Endodermal cell (in vitro differentiated cells): Measurements from ENCODE around the gene ARFRP1. TPM values are rescaled to one million over a fixed set of nuclear protein-coding genes. Genes with fewer than 3 reads are reported as not detected.

Source experiments
- DNase-seq: peaks from one replicate; pipeline ENCODE4 v3.0.0-alpha.2; 2017
- H3K27ac ChIP-seq: 2 replicates; pipeline ENCODE4 v1.5.1; 2013; ENCODE audit warnings: mild to moderate bottlenecking, low read depth, low read length, moderate library complexity
- H3K27me3 ChIP-seq: 2 replicates; pipeline ENCODE4 v1.6.1; 2013; ENCODE audit warnings: mild to moderate bottlenecking, low read length, moderate library complexity; ENCODE audit not compliant: insufficient read depth, control insufficient read depth, poor library complexity, severe bottlenecking
- H3K36me3 ChIP-seq: 2 replicates; pipeline ENCODE4 v1.7.0; 2013; ENCODE audit warnings: mild to moderate bottlenecking, low read length, moderate library complexity; ENCODE audit not compliant: control insufficient read depth, insufficient read depth
- H3K4me1 ChIP-seq: one replicate; pipeline ENCODE4 v1.7.0; 2013; ENCODE audit warnings: low read length; ENCODE audit not compliant: control insufficient read depth, insufficient read depth
- H3K4me3 ChIP-seq: 2 replicates; pipeline ENCODE4 v1.5.1; 2013; ENCODE audit warnings: mild to moderate bottlenecking, low read length, moderate library complexity
- H3K9ac ChIP-seq: 2 replicates; pipeline ENCODE4 v1.6.1; 2013; ENCODE audit warnings: mild to moderate bottlenecking, low read length, moderate library complexity; ENCODE audit not compliant: poor library complexity, severe bottlenecking; ENCODE audit errors: extremely low read depth
- H3K9me3 ChIP-seq: 2 replicates; pipeline ENCODE4 v1.6.1; 2013; ENCODE audit warnings: mild to moderate bottlenecking, low read length, moderate library complexity; ENCODE audit not compliant: control insufficient read depth
- H3K27ac Mint-ChIP-seq: 2 replicates; pipeline ENCODE4 v1.8.0; 2020; ENCODE audit warnings: mixed read lengths
- H3K27me3 Mint-ChIP-seq: 2 replicates; pipeline ENCODE4 v1.8.0; 2021; ENCODE audit warnings: mild to moderate bottlenecking, mixed read lengths; ENCODE audit not compliant: insufficient read depth
- H3K36me3 Mint-ChIP-seq: 2 replicates; pipeline ENCODE4 v1.8.0; 2020; ENCODE audit warnings: low read depth, mixed read lengths
- H3K4me1 Mint-ChIP-seq: 2 replicates; pipeline ENCODE4 v1.8.0; 2020; ENCODE audit warnings: mixed read lengths
- H3K4me3 Mint-ChIP-seq: 2 replicates; pipeline ENCODE4 v1.8.0; 2020; ENCODE audit warnings: mild to moderate bottlenecking, moderate library complexity, mixed read lengths
- H3K9me3 Mint-ChIP-seq: 2 replicates; pipeline ENCODE4 v1.8.0; 2020; ENCODE audit warnings: mild to moderate bottlenecking, mixed read lengths
- WGBS, 2 experiments: methylation state at CpG; one replicate each; pipeline versions ENCODE4 v1.1.5 to v1.1.7; 2013; ENCODE audit warnings: missing lambda C conversion rate in 2 of 2, mixed read lengths in 1 of 2; ENCODE audit not compliant: insufficient coverage in 1 of 2, insufficient read length in 1 of 2; 5-methylcytosine and 5-hydroxymethylcytosine counted together
- total RNA-seq, 2 donors: library from RNA; stranded (reverse); fragmentation: NEBNext Ultra II Directional in 1 of 2; extraction: Animal tissue kit (Norgen Biotek cat#: 25700) in 1 of 2; gene quantifications; 2 replicates in 1 of 2; 3 replicates in 1 of 2; pipeline ENCODE4 v1.2.1, GENCODE V29; 2021
- TF ChIP-seq, protein P1 (sequence below): fragments of 200-600 bp; sonication (generic); conservative IDR thresholded peaks from 2 replicates; pipeline ENCODE4 v1.5.0; 2021; ENCODE audit warnings: antibody characterized with exemption, mild to moderate bottlenecking

Gene ARFRP1
- total RNA-seq, 2 donors from 2014 or later, result 41.6 to 46.2 TPM

DNA sequence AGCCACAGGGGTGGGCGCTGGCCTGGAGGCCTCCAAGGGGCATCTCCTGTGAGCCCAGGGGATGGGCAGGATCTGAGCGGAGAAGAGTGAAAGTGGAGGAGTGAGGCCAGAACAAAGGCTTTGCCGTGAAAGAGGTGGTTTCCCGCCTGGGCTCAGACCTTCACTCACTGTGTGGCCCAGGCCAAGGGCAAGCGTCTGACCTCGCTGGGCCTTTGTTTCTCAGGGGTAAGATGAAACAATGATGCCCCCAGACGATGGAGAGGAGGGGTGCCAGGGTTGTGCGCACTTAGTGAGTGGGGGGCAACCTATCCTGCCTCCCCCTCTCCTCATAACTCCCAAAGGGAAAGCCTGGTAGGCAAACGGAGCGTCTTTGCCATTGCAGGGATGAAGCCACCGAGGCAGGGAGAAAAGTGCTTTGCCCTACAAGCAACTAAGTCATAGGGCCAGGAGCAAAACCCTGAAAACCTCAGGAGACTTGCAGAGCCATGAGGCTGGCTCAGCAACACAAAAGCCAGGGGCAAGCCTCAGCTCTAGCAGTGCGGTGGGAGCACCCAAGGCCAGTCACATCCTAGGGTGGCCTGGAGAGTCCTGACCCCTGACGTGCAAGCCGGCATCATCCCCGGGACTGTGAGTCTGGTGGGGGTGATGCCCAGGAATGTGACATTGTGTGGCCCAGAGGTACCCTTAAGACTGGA is 53.7 kb downstream of the ARFRP1 start:
- Mint-ChIP-seq H3K36me3 (no peaks in the 10 kb centered on the region), H3K27ac (peak overlapping the region; percentile 61), H3K4me3 (peak overlapping the region; percentile 51), H3K27me3 (peaks cover 17% of the 10 kb centered on the region), H3K4me1 (peaks cover 5% of the 10 kb centered on the region), H3K9me3 (no peaks in the 10 kb centered on the region)
- peak overlapping the region; percentile 89 for H3K27ac ChIP-seq
- peaks cover 19% of the 10 kb centered on the region for H3K27me3 ChIP-seq
- no peaks in the 10 kb centered on the region for H3K36me3 ChIP-seq
- TF ChIP-seq, protein P1, sequence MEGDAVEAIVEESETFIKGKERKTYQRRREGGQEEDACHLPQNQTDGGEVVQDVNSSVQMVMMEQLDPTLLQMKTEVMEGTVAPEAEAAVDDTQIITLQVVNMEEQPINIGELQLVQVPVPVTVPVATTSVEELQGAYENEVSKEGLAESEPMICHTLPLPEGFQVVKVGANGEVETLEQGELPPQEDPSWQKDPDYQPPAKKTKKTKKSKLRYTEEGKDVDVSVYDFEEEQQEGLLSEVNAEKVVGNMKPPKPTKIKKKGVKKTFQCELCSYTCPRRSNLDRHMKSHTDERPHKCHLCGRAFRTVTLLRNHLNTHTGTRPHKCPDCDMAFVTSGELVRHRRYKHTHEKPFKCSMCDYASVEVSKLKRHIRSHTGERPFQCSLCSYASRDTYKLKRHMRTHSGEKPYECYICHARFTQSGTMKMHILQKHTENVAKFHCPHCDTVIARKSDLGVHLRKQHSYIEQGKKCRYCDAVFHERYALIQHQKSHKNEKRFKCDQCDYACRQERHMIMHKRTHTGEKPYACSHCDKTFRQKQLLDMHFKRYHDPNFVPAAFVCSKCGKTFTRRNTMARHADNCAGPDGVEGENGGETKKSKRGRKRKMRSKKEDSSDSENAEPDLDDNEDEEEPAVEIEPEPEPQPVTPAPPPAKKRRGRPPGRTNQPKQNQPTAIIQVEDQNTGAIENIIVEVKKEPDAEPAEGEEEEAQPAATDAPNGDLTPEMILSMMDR, result no peak
- no peaks in the 10 kb centered on the region for H3K9me3 ChIP-seq
- H3K4me1 ChIP-seq, result peaks cover 3% of the 10 kb centered on the region
- no peak for DNase-seq
- H3K4me3 ChIP-seq, result peak overlapping the region; percentile 73
- no peak overlapping the region for H3K9ac ChIP-seq
- WGBS, 2 experiments, result 50 to 75% methylated on average over 8 to 14 of the region's 15 CpGs

DNA sequence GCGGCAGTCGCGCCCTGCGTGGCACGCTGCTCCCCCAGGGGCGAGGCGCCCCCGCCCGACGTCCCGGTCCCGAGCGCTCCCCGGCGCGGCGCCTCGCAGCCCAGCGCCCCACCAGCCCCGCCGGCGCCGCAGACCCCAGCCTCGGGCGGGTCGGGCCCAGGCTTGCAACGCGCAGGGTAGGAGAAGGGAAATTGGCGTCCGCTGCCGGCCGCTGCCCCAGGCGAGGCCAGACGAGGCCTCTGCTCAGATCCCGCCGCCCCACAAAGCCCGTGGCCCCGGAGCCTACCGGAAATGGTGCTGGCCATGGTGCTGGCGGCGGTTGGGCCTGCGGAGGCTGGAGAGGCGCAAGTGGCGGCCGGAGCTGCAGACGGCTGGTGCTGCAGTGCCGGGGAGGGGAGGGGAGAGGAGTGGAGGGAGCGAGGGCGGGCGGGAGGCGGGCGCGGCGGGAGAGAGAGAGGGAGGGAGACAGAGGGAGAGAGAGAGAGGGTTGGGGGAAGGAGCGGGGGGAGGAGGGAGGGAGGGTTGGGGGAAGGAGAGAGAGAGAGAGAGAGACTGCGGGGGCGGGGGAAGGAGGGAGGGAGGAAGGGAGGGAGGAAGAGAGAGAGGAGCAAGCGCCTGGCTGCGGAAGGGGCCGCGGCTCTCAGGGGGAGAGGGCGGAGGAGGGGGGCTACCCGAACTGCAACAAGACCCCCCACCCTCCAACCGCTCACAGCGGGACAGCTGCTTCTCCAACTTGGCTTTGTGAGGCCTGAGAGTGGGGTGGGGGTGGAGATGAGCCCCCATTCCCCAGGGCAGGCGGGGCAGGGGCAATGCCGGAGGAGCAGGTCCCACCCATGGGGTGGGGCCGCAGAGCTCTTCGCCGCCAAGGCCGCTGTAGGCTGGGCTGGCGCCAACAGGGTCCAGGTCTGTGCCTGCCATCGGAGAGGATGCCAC is 54.5 kb downstream of the ARFRP1 start, which contains the start of gene STMN3:
Gene STMN3, minus strand, starts transcription at position 384 of the 933 bp plus-strand sequence. Its CDS starts 79 bp downstream, at position 305.
- peak; percentile 99 for DNase-seq
- WGBS, 2 experiments, result 0 to 1% methylated on average over 6 to 56 of the region's 73 CpGs
- Histone ChIP-seq H3K4me3 (peak within 1 kb of the TSS; percentile 73), H3K27me3 (peaks cover 19% of the 10 kb centered on the region), H3K36me3 (no peaks in the 10 kb centered on the region), H3K27ac (peak within 1 kb of the TSS; percentile 89), H3K9ac (no peak within 1 kb of the TSS), H3K4me1 (no peaks in the 10 kb centered on the region), H3K9me3 (no peaks in the 10 kb centered on the region)
- TF ChIP-seq, protein P1, result no peak
- Mint-ChIP-seq H3K4me3 (peak within 1 kb of the TSS; percentile 51), H3K9me3 (no peaks in the 10 kb centered on the region), H3K36me3 (no peaks in the 10 kb centered on the region), H3K4me1 (peaks cover 5% of the 10 kb centered on the region), H3K27ac (peak within 1 kb of the TSS; percentile 61), H3K27me3 (peaks cover 21% of the 10 kb centered on the region)

DNA sequence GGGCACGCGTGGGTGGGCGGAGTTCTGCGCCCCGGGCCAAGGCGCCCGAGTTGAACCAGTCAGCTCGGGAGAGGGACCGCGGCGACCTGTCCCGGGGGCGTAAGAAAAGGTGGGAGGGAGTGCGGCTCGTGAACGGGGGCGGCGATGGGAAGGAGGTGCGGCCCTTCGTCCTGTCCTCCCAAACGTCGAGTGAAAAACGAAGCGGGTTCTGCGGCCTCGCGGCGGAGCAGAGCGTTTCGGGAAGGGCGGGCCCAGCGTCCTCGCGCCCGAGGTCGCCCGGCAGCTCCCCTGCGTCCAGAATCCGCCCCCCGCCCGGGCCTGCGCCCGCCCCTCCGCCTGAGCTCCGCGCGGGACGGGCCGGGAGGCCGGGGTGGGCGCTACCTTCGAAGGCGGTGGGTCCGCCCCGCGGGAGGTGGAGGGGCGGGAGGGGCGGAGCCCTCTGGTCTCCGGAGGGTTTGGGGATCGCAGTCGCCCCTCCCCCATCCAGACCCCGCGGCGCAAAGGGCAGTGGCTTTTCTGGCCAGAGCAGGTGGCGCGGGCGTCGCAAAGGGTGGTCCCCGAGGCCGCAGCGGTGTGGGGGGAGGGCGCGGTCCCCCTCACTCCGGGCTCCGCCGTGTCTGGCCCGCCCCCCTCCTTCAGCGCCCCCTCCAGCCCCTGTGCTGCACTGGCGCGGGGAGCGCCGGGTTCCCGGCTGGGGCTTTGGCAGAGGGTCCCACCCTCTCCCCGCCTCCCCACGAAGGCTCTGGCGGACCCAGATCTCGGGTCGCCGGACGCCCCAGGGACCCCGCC is 55.4 kb downstream of the ARFRP1 start:
- H3K27ac ChIP-seq, result no peak overlapping the region
- H3K36me3 ChIP-seq, result no peaks in the 10 kb centered on the region
- H3K27me3 ChIP-seq, result peaks cover 19% of the 10 kb centered on the region
- peak; percentile 78 for DNase-seq
- 2 to 3% methylated on average over 16 to 91 of the region's 91 CpGs for WGBS, 2 experiments
- peak overlapping the region; percentile 48 for H3K4me3 Mint-ChIP-seq
- H3K4me3 ChIP-seq, result peak overlapping the region; percentile 29
- no peak overlapping the region for H3K27ac Mint-ChIP-seq
- H3K4me1 Mint-ChIP-seq, result peaks cover 5% of the 10 kb centered on the region
- H3K36me3 Mint-ChIP-seq, result no peaks in the 10 kb centered on the region
- no peak overlapping the region for H3K9ac ChIP-seq
- H3K4me1 ChIP-seq, result no peaks in the 10 kb centered on the region
- TF ChIP-seq, protein P1, result no peak
- H3K9me3 Mint-ChIP-seq, result no peaks in the 10 kb centered on the region
- peaks cover 21% of the 10 kb centered on the region for H3K27me3 Mint-ChIP-seq
- no peaks in the 10 kb centered on the region for H3K9me3 ChIP-seq
